Lower leg skin (tissue), 4 donors: ENCODE data around the gene MAD1L1. TPM values are rescaled to one million over a fixed set of nuclear protein-coding genes. Genes with fewer than 3 reads are reported as not detected.

Experiments
- DNase-seq, 2 donors: peaks; one replicate each; pipeline ENCODE4 v3.0.0-alpha.2; 2019; ENCODE audit warnings: low spot score in 2 of 2
- H3K4me3 ChIP-seq: fragments of 200-600 bp; sonication (generic); 2 replicates; pipeline ENCODE4 v1.5.1; 2017; ENCODE audit warnings: mild to moderate bottlenecking, low read depth; ENCODE audit not compliant: poor library complexity, severe bottlenecking
- CTCF ChIP-seq, 3 donors: fragments of 450-650 bp; IDR thresholded peaks; one replicate each; pipeline ENCODE4 v1.5.1; 2016; ENCODE audit warnings: antibody characterized with exemption in 3 of 3, mild to moderate bottlenecking in 3 of 3, moderate library complexity in 2 of 3
- POLR2A ChIP-seq, 2 donors: fragments of 450-650 bp; IDR thresholded peaks; one replicate each; pipeline ENCODE4 v1.6.1; 2016 to 2017; ENCODE audit warnings: antibody characterized with exemption in 2 of 2, mild to moderate bottlenecking in 1 of 2, moderate library complexity in 1 of 2
- WGBS, 2 donors: methylation state at CpG; one replicate each; pipeline ENCODE4 v1.1.5; 2018; 5-methylcytosine and 5-hydroxymethylcytosine counted together
- intact Hi-C: fragments of 100-400 bp; cut with DNase I; formaldehyde crosslinking; loops from one replicate; pipeline ENCODE4 v1.15.0; 2023; ENCODE audit warnings: low total_unique reads
- total RNA-seq, 4 donors: library from RNA; depleted of rRNA; stranded (reverse); fragments of >200 nt; gene quantifications; one replicate each; pipeline ENCODE4 v1.1.0, GENCODE V29; 2016

Gene MAD1L1
- total RNA-seq, 4 donors from 2014 or later, result 37.7 to 77.8 (median 59.4) TPM

GRCh38 chr7:2213551-2214215, 19.1 kb downstream of the MAD1L1 start:
- H3K4me3 ChIP-seq, result no peak overlapping the region
- 86 to 93% methylated on average over 14 to 15 of the region's 15 CpGs for WGBS, 2 donors
- no peak for DNase-seq
- TF ChIP-seq POLR2A (IDR thresholded peaks at IDR 0.05) (no peak), CTCF (IDR thresholded peaks at IDR 0.05) (no peak)
- intact Hi-C loops, result loop anchor here (10.0 kb wide), 2 partner anchors 549 to 629 kb away; no protein-coding TSS in a partner anchor

GRCh38 chr7:2212906-2213305, 19.8 kb downstream of the MAD1L1 start:
- TF ChIP-seq POLR2A (IDR thresholded peaks at IDR 0.05) (no peak), CTCF (IDR thresholded peaks at IDR 0.05) (no peak)
- 97 to 98% methylated on average over 10 of the region's 10 CpGs for WGBS, 2 donors
- no peak overlapping the region for H3K4me3 ChIP-seq
- DNase-seq, result no peak
- intact Hi-C loops, result loop anchor here (10.0 kb wide), 2 partner anchors 548 to 628 kb away; no protein-coding TSS in a partner anchor

- TF ChIP-seq POLR2A (IDR thresholded peaks at IDR 0.05) (no peak), CTCF (IDR thresholded peaks at IDR 0.05) (no peak)
- intact Hi-C loops, result loop anchor here (10.0 kb wide), 2 partner anchors 547 to 627 kb away; no protein-coding TSS in a partner anchor
- H3K4me3 ChIP-seq, result no peak overlapping the region
- 92 to 94% methylated on average over 11 to 13 of the region's 13 CpGs for WGBS, 2 donors
- DNase-seq, result no peak
These were observed 20.8 kb downstream of the MAD1L1 start for GRCh38 chr7:2211926-2212325.

- WGBS, 2 donors, result 74 to 76% methylated on average over 15 of the region's 15 CpGs
- TF ChIP-seq CTCF (IDR thresholded peaks at IDR 0.05), result no peak
- no peak for TF ChIP-seq POLR2A (IDR thresholded peaks at IDR 0.05)
- DNase-seq, result no peak
- intact Hi-C loops, result loop anchor here (10.0 kb wide), 2 partner anchors 547 to 627 kb away; no protein-coding TSS in a partner anchor
- H3K4me3 ChIP-seq, result no peak overlapping the region
These were observed 21.4 kb downstream of the MAD1L1 start for GRCh38 chr7:2211259-2211880.

GRCh38 chr7:2210551-2211258, 22.0 kb downstream of the MAD1L1 start:
- no peak for DNase-seq
- no peak overlapping the region for H3K4me3 ChIP-seq
- intact Hi-C loops, result loop anchor here (10.0 kb wide), 2 partner anchors 546 to 626 kb away; no protein-coding TSS in a partner anchor
- TF ChIP-seq POLR2A (IDR thresholded peaks at IDR 0.05) (no peak), CTCF (IDR thresholded peaks at IDR 0.05) (no peak)
- 80 to 86% methylated on average over 19 to 30 of the region's 30 CpGs for WGBS, 2 donors
